Gastroesophageal sphincter (tissue), 4 donors: ENCODE measurements around the gene TP73. TPM values are rescaled to one million over a fixed set of nuclear protein-coding genes. Genes with fewer than 3 reads are reported as not detected.

Experiments used
- ATAC-seq: fragments of 150-250 bp; one replicate; pipeline ENCODE4 v1.9.1; 2016; ENCODE audit warnings: mild to moderate bottlenecking, moderate library complexity
- H3K27ac ChIP-seq, 4 donors: fragments of 200-600 bp; sonication (generic) in 3 of 4; 1 replicate in 3 of 4; 2 replicates in 1 of 4; pipeline ENCODE4 v1.5.1; 2016 to 2019
- H3K27me3 ChIP-seq: fragments of 200-600 bp; sonication (generic); one replicate; pipeline ENCODE4 v1.5.1; 2019
- H3K36me3 ChIP-seq, 2 donors: fragments of 200-600 bp; sonication (generic); one replicate each; pipeline ENCODE4 v1.5.1; 2019; ENCODE audit warnings: control low read depth in 1 of 2
- H3K4me1 ChIP-seq, 3 donors: fragments of 200-600 bp; sonication (generic); 1 replicate in 2 of 3; 2 replicates in 1 of 3; pipeline ENCODE4 v1.5.1; 2016 to 2019; ENCODE audit warnings: control low read depth in 2 of 3
- H3K4me3 ChIP-seq, 2 donors: fragments of 200-600 bp; sonication (generic); one replicate each; pipeline ENCODE4 v1.5.1; 2019; ENCODE audit warnings: mild to moderate bottlenecking in 1 of 2, moderate library complexity in 1 of 2
- H3K9me3 ChIP-seq, 3 donors: fragments of 200-600 bp; sonication (generic); one replicate each; pipeline ENCODE4 v1.5.1; 2017 to 2019; ENCODE audit warnings: control low read depth in 2 of 3
- EP300 ChIP-seq: sonication (generic); formaldehyde crosslinking; IDR thresholded peaks from one replicate; pipeline ENCODE4 v1.6.1; 2017; ENCODE audit warnings: antibody characterized with exemption, mild to moderate bottlenecking
- POLR2A ChIP-seq, 2 donors: fragments of 450-650 bp; IDR thresholded peaks; one replicate each; pipeline ENCODE4 v1.6.1; 2017; ENCODE audit warnings: antibody characterized with exemption in 2 of 2, mild to moderate bottlenecking in 2 of 2, moderate library complexity in 1 of 2
- POLR2AphosphoS5 ChIP-seq: sonication (generic); formaldehyde crosslinking; IDR thresholded peaks from one replicate; pipeline ENCODE4 v1.6.1; 2017; ENCODE audit warnings: antibody characterized with exemption
- WGBS, 2 donors: methylation state at CpG; one replicate each; pipeline ENCODE4 v1.1.5; 2018; ENCODE audit warnings: low coverage in 1 of 2; 5-methylcytosine and 5-hydroxymethylcytosine counted together
- total RNA-seq, 4 donors: library from RNA; depleted of rRNA; stranded (reverse); fragments of >200 nt; gene quantifications; one replicate each; pipeline ENCODE4 v1.1.0, GENCODE V29; 2016
- TF ChIP-seq, protein P1 (sequence below), 4 experiments: fragments of 200-600 bp in 2 of 4; fragments of 450-650 bp in 2 of 4; sonication (generic) in 1 of 4; IDR thresholded peaks; one replicate each; pipeline ENCODE4 v1.5.1; 2017 to 2019; ENCODE audit warnings: antibody characterized with exemption in 4 of 4, mild to moderate bottlenecking in 2 of 4, moderate library complexity in 2 of 4

TP73 gene
- total RNA-seq, 4 donors from 2014 or later = 0.19 to 0.22 TPM; not detected in 2

DNA sequence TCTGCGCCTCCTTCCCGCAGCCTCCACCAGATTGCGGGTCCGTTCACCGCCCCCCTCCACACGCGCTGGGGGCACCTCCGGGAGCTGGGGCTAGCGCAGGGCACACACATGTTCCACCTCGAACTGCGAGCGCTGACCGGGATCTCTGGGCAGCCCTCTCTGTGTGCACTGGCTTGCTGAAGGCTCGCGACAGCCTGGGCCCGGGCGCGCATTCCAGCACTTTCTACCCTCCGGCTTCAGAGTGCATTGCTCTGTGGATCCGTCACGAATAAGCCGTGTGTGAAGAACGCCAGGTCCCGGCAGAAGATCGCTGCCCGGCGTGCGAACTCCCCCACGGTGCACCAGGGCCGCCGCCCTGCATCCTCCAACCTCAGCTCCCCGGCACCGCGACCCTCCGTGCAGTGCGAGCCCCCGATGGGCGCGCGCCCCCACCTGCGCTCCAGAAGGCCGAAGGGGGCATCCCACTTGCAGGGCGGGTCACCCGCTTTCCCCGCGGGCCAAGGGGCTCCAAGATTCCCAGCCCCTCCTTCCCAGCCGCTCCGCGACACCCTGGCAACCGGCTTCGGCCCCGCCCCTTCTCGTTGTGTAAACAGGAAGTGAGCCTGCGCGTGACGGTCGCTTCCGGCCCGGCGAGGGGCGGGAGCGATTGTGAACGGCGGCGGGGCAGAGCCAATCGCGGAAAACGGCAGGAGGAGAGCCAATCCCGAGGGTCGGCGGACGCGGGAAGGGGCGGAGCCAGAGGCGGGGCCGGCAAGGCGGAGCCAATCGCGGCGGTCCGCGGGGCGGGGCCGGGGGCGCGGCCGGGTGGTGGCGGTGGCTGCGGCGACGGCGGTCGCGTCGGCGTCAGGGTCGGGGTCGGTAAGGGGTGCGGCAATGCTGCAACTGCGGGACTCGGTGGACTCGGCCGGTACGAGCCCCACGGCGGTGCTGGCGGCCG is 27.8 kb upstream of the TP73 start, which contains the start of gene TPRG1L:
Gene TPRG1L, plus strand, starts transcription at position 816 of the 937 bp plus-strand sequence. Its CDS starts 58 bp downstream, at position 874.
- Histone ChIP-seq H3K4me1 (peaks cover 0 to 51% (median 16%) of the 10 kb centered on the region in 3 donors), H3K27me3 (no peaks in the 10 kb centered on the region), H3K27ac (peak within 1 kb of the TSS; percentile 12 to 90 (median 86)), H3K9me3 (no peaks in the 10 kb centered on the region), H3K4me3 (peak within 1 kb of the TSS; percentile 38 to 71), H3K36me3 (peaks cover 0 to 27% of the 10 kb centered on the region in 2 donors)
- WGBS, 2 donors = 0% methylated on average over 2 to 16 of the region's 108 CpGs
- ATAC-seq = peak; percentile 98
- TF ChIP-seq POLR2AphosphoS5 (peak; percentile 72), EP300 (no peak), POLR2A (IDR thresholded peaks at IDR 0.05) (peak; percentile 58 to 59)
- TF ChIP-seq, protein P1, sequence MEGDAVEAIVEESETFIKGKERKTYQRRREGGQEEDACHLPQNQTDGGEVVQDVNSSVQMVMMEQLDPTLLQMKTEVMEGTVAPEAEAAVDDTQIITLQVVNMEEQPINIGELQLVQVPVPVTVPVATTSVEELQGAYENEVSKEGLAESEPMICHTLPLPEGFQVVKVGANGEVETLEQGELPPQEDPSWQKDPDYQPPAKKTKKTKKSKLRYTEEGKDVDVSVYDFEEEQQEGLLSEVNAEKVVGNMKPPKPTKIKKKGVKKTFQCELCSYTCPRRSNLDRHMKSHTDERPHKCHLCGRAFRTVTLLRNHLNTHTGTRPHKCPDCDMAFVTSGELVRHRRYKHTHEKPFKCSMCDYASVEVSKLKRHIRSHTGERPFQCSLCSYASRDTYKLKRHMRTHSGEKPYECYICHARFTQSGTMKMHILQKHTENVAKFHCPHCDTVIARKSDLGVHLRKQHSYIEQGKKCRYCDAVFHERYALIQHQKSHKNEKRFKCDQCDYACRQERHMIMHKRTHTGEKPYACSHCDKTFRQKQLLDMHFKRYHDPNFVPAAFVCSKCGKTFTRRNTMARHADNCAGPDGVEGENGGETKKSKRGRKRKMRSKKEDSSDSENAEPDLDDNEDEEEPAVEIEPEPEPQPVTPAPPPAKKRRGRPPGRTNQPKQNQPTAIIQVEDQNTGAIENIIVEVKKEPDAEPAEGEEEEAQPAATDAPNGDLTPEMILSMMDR (IDR thresholded peaks at IDR 0.05) = peak in 2 of 4 experiments; percentile 4 to 9

DNA sequence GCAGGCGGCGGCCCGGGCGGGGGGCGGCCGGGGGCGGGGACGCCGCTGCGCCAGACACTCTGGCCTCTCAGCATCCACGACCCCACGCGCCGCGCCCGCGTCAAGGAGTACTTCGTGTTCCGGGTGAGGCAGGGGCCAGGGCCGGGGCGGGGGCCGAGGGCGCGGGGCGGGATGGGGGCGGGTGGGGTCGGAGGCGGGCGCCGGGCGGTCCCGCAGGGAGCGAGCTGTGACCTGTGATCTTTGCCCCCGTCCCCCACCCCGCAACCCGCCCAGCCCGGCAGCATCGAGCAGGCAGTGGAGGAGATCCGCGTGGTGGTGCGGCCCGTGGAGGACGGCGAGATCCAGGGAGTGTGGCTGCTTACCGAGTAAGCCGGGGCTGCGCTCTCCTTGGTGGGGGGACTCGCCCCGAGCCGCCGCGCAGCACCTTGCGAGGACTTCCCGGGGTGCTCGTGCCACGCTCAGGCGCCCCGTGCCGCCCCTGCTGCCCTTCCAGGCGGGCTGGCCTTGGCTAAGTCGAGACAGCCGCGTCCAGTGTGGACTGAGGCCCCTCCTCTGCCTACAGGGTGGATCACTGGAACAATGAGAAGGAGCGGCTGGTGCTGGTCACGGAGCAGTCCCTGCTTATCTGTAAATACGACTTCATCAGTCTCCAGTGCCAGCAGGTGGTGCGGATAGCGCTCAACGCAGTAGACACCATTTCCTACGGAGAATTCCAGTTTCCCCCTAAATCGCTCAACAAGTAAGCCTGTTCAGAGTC is 27.0 kb upstream of the TP73 start:
- Histone ChIP-seq H3K9me3 (no peaks in the 10 kb centered on the region), H3K4me1 (peaks cover 0 to 50% (median 16%) of the 10 kb centered on the region in 3 donors), H3K27me3 (no peaks in the 10 kb centered on the region), H3K4me3 (peak overlapping the region; percentile 38 to 71), H3K27ac (peak overlapping the region; percentile 12 to 90 (median 86)), H3K36me3 (peaks cover 0 to 36% of the 10 kb centered on the region in 2 donors)
- TF ChIP-seq POLR2AphosphoS5 (no peak), POLR2A (IDR thresholded peaks at IDR 0.05) (no peak), EP300 (no peak)
- TF ChIP-seq, protein P1 (IDR thresholded peaks at IDR 0.05) = no peak
- 13 to 14% methylated on average over 5 to 10 of the region's 71 CpGs for WGBS, 2 donors
- peak; percentile 34 for ATAC-seq

DNA sequence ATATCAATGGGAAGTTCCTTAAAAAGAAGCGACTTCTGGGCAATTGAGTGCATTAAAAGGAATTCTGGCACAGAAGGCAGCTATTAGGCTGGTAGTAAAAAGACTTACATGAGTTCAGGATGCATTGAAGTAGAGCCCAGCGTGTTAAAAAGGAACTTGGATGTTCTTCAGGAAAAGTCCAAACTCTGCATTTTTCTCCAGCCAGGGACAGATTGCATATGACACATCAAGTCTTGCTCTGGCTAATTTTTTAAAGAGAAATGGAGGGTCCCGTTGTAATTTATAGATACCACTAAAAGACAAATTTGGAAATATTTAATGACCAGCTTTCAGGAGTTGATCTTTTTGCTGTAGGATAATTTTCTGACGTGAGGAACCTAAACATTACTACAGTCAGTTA is 26.3 kb upstream of the TP73 start:
- TF ChIP-seq POLR2AphosphoS5 (no peak), EP300 (no peak), POLR2A (IDR thresholded peaks at IDR 0.05) (no peak)
- TF ChIP-seq, protein P1 (IDR thresholded peaks at IDR 0.05) = no peak
- Histone ChIP-seq H3K9me3 (no peaks in the 10 kb centered on the region), H3K36me3 (peaks cover 0 to 43% of the 10 kb centered on the region in 2 donors), H3K27ac (peak overlapping the region in 2 of 4 donors; percentile 85 to 86), H3K27me3 (no peaks in the 10 kb centered on the region), H3K4me1 (peaks cover 0 to 46% (median 16%) of the 10 kb centered on the region in 3 donors), H3K4me3 (peak overlapping the region in 1 of 2 donors; percentile 71)
- no peak for ATAC-seq
- WGBS, 2 donors = 62 to 76% methylated on average over 3 to 4 of the region's 4 CpGs

DNA sequence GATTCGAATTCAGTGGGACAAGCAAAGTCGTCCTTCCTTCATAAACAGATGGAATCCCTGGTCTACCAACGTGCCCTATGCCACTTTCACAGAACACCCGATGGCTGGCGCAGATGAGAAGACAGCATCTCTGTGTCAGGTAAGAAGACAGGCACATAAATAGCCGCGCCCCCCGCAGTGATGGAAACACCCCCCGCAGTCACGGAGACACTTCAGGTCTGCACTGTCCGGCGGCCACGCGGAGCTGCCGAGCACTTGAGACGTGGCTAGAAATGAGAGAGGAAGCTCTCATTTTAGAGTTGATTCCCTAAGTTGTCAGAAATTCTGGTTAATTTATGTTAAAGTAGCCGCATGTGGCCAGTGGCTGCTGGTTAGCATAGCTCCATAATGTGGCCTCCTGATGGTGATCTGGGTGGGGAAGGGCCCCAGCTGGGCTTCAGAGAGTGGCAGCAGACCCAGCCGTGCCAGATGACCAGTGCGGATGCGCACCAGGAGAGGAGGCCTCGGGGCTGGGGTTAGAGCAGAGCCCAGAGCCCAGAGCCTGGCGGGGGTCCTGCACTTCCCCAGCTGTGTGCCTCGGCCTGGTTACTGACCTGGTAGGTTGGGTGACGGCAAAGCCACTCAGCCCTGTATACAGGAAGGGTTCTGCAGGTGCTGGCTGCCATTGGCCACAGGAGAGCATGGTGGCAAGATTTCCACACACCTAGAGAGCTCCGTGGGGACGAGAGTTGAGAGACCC is 24.6 kb upstream of the TP73 start:
- H3K27me3 ChIP-seq = no peaks in the 10 kb centered on the region
- peaks cover 0 to 60% of the 10 kb centered on the region in 2 donors for H3K36me3 ChIP-seq
- ATAC-seq = no peak
- TF ChIP-seq POLR2AphosphoS5 (no peak), EP300 (no peak), POLR2A (IDR thresholded peaks at IDR 0.05) (no peak)
- TF ChIP-seq, protein P1 (IDR thresholded peaks at IDR 0.05) = no peak
- H3K4me1 ChIP-seq = peaks cover 0 to 32% (median 14%) of the 10 kb centered on the region in 3 donors
- H3K9me3 ChIP-seq = no peaks in the 10 kb centered on the region
- 80 to 96% methylated on average over 2 to 7 of the region's 26 CpGs for WGBS, 2 donors
- H3K27ac ChIP-seq = no peak overlapping the region
- H3K4me3 ChIP-seq = no peak overlapping the region
